ENCODE results near the gene ABHD12. TPM values are rescaled to one million over a fixed set of nuclear protein-coding genes. Genes with fewer than 3 reads are reported as not detected.

Gene ABHD12
- total RNA-seq, 2 experiments from 2014 or later, result 27.9 to 29.2 TPM

- no peak overlapping the region for H3K4me3 Mint-ChIP-seq
- peaks cover 26% of the 10 kb centered on the region for H3K36me3 Mint-ChIP-seq
- CTCF ChIA-PET, result interaction anchor here (1.5 kb wide), 1 partner anchor 37 kb away, joined by 3 read pairs; no protein-coding TSS in a partner anchor
- peaks cover 8% of the 10 kb centered on the region for H3K4me1 Mint-ChIP-seq
- DNase-seq, result peak; percentile 25
- H3K9me3 Mint-ChIP-seq (ENCODE audit: low read depth), result no peaks in the 10 kb centered on the region
- ATAC-seq, result no peak
- H3K27me3 Mint-ChIP-seq, result no peaks in the 10 kb centered on the region
- H3K27ac Mint-ChIP-seq, result no peak overlapping the region
Measured at GRCh38 chr20:25256226-25256859, 134.3 kb downstream of the ABHD12 start.

GRCh38 chr20:25254986-25255680, 135.5 kb downstream of the ABHD12 start:
- peak; percentile 31 for DNase-seq
- CTCF ChIA-PET, result interaction anchor here (1.5 kb wide), 1 partner anchor 38 kb away, joined by 3 read pairs; no protein-coding TSS in a partner anchor
- H3K9me3 Mint-ChIP-seq (ENCODE audit: low read depth), result no peaks in the 10 kb centered on the region
- no peak overlapping the region for H3K4me3 Mint-ChIP-seq
- no peaks in the 10 kb centered on the region for H3K27me3 Mint-ChIP-seq
- H3K27ac Mint-ChIP-seq, result no peak overlapping the region
- H3K36me3 Mint-ChIP-seq, result peaks cover 16% of the 10 kb centered on the region
- peaks cover 15% of the 10 kb centered on the region for H3K4me1 Mint-ChIP-seq
- ATAC-seq, result no peak

DNA sequence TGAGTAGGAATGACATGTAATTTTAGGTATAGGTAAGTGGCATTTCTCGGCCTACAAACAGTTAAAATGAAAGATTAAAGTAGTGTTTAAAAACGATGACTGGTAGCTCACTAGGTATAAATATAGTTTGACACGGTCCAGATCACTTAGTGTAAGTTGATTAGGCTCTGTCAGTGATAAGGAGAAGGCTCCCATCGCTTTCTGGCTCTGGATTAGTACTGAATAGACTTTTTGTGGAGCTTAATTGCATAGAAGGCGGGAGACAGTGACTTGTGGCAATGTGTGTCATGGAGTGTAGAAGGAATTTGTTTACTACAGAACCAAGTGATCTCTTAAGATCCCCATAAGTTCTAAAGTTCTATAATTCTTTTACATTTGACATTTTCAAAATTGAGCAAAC, 136.1 kb downstream of the ABHD12 start:
- CTCF ChIA-PET, result interaction anchor here (1.5 kb wide), 1 partner anchor 39 kb away, joined by 3 read pairs; no protein-coding TSS in a partner anchor
- no peaks in the 10 kb centered on the region for H3K27me3 Mint-ChIP-seq

DNA sequence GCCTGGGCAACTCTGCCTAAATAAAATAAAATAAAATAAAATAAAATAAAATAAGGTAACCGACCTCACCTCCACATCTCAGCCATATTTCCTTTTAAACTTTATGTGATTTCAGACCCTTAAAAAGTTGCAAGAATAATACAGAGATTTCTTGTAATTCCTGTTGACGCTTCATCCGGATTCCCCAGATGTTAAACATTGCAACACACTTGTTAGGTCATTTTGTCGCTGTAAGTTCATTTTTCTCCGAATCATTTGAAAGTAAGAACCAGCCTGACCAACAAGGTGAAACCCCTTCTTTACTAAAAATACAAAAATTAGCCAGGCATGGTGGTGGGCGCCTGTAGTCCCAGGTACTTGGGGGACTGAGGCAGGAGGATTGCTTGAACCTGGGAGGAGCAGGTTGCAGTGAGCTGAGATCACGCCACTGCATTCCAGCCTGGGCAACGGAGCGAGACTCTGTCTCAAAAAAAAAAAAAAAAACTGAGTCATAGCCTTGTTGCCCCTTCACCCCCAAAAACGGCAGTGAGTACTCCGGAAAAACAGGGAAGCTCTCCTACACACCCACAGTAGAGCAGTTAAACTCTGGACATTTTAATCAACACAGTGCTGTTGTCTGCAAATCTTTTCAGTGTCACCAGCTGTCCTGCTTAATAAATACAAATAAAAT, 136.9 kb downstream of the ABHD12 start:
- Mint-ChIP-seq H3K4me3 (no peak overlapping the region), H3K27me3 (no peaks in the 10 kb centered on the region), H3K9me3 (ENCODE audit: low read depth) (no peaks in the 10 kb centered on the region), H3K36me3 (peaks cover 2% of the 10 kb centered on the region), H3K4me1 (peaks cover 25% of the 10 kb centered on the region), H3K27ac (no peak overlapping the region)
- CTCF ChIA-PET, result no interaction called here
- DNase-seq (no peak), ATAC-seq (no peak)

More for the DNA sequence above, 136.1 kb downstream of the ABHD12 start:
- no peak overlapping the region for H3K4me3 Mint-ChIP-seq
- DNase-seq (no peak), ATAC-seq (no peak)
- H3K27ac Mint-ChIP-seq, result no peak overlapping the region
- no peaks in the 10 kb centered on the region for H3K9me3 Mint-ChIP-seq (ENCODE audit: low read depth)
- peaks cover 10% of the 10 kb centered on the region for H3K36me3 Mint-ChIP-seq
- peaks cover 18% of the 10 kb centered on the region for H3K4me1 Mint-ChIP-seq

GRCh38 chr20:25252686-25253421, 137.8 kb downstream of the ABHD12 start:
- no peaks in the 10 kb centered on the region for H3K27me3 Mint-ChIP-seq
- no peak overlapping the region for H3K4me3 Mint-ChIP-seq
- no peaks in the 10 kb centered on the region for H3K9me3 Mint-ChIP-seq (ENCODE audit: low read depth)
- H3K27ac Mint-ChIP-seq, result no peak overlapping the region
- CTCF ChIA-PET, result no interaction called here
- H3K36me3 Mint-ChIP-seq, result no peaks in the 10 kb centered on the region
- peaks cover 26% of the 10 kb centered on the region for H3K4me1 Mint-ChIP-seq
- no peak for ATAC-seq
- DNase-seq, result no peak

DNA sequence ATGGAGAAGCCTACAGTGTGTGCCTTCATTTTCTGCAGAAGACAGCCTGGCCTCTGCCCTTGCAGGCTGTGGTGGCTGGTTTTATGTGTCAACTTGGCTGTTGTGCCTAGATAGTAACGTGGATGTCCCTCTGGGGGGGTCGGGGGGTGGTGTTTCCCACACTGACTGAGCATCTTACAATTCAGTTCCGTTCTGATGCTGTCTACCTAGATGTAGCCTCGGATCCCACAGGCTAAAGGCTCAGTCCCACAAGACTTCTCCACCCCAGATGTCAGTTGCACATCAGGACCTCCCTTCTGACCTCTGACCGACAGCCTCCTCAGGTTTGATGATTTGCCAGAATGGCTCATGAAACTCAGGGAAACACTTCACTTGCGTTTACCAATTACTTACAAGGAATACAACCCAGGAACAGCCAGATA, 138.4 kb downstream of the ABHD12 start:
- DNase-seq (no peak), ATAC-seq (no peak)
- CTCF ChIA-PET, result interaction anchor here (1.1 kb wide), 1 partner anchor 32 kb away, joined by 3 read pairs; no protein-coding TSS in a partner anchor
- no peaks in the 10 kb centered on the region for H3K27me3 Mint-ChIP-seq
- H3K27ac Mint-ChIP-seq, result no peak overlapping the region
- H3K4me3 Mint-ChIP-seq, result no peak overlapping the region
- peaks cover 27% of the 10 kb centered on the region for H3K4me1 Mint-ChIP-seq
- H3K9me3 Mint-ChIP-seq (ENCODE audit: low read depth), result no peaks in the 10 kb centered on the region
- H3K36me3 Mint-ChIP-seq, result no peaks in the 10 kb centered on the region

- H3K4me1 Mint-ChIP-seq, result peaks cover 34% of the 10 kb centered on the region
- DNase-seq (no peak), ATAC-seq (no peak)
- no peak overlapping the region for H3K4me3 Mint-ChIP-seq
- no peak overlapping the region for H3K27ac Mint-ChIP-seq
- CTCF ChIA-PET, result interaction anchor here (1.1 kb wide), 1 partner anchor 31 kb away, joined by 3 read pairs; no protein-coding TSS in a partner anchor
- H3K36me3 Mint-ChIP-seq, result no peaks in the 10 kb centered on the region
- no peaks in the 10 kb centered on the region for H3K9me3 Mint-ChIP-seq (ENCODE audit: low read depth)
- peaks cover 6% of the 10 kb centered on the region for H3K27me3 Mint-ChIP-seq
Measured at GRCh38 chr20:25251558-25251957, 139.1 kb downstream of the ABHD12 start.

GRCh38 chr20:25251019-25251418, 139.6 kb downstream of the ABHD12 start:
- ATAC-seq (no peak), DNase-seq (no peak)
- H3K4me1 Mint-ChIP-seq, result peaks cover 37% of the 10 kb centered on the region
- no peak overlapping the region for H3K27ac Mint-ChIP-seq
- H3K27me3 Mint-ChIP-seq, result peaks cover 7% of the 10 kb centered on the region
- no peak overlapping the region for H3K4me3 Mint-ChIP-seq
- CTCF ChIA-PET, result interaction anchor here (1.1 kb wide), 1 partner anchor 31 kb away, joined by 3 read pairs; no protein-coding TSS in a partner anchor
- no peaks in the 10 kb centered on the region for H3K9me3 Mint-ChIP-seq (ENCODE audit: low read depth)
- no peaks in the 10 kb centered on the region for H3K36me3 Mint-ChIP-seq

DNA sequence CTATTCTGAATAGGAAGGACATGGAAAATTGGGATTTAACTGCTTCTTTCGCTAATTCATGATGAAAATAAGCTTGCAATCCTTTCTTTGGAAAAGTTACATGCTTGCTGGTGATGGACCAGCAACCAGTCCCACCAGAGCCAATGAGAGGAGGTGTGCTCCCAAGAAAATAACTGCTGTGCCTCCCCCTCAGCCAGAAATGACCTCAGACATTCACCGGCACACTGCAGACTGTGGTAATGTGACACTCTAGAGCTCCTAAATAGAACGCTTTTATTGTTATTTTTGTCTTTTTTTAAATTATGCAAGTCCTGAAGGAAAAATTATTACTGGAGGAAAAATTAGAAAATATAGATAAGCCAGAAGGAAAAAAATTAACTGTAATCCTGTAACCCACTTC, 140.1 kb downstream of the ABHD12 start:
- no peak for ATAC-seq
- H3K9me3 Mint-ChIP-seq (ENCODE audit: low read depth), result no peaks in the 10 kb centered on the region
- H3K27ac Mint-ChIP-seq, result no peak overlapping the region
- CTCF ChIA-PET, result no interaction called here
- H3K36me3 Mint-ChIP-seq, result no peaks in the 10 kb centered on the region
- H3K27me3 Mint-ChIP-seq, result peaks cover 7% of the 10 kb centered on the region
- no peak overlapping the region for H3K4me3 Mint-ChIP-seq
- H3K4me1 Mint-ChIP-seq, result peaks cover 37% of the 10 kb centered on the region
- DNase-seq, result no peak

Other genes starting within 250 kb of the ABHD12 start
- 10 to 100 TPM; 37.6 to 42.0 TPM for gene ENTPD6, start 195.1 kb downstream of the ABHD12 start, total RNA-seq
- 10 to 100 TPM; 28.4 to 36.8 TPM for gene PYGB, start 142.8 kb downstream of the ABHD12 start, total RNA-seq
- gene GINS1, start 16.8 kb upstream of the ABHD12 start, total RNA-seq, result 10 to 100 TPM; 36.0 to 36.5 TPM
- 1 to 10 TPM; 2.1 to 2.3 TPM for gene NINL, start 194.7 kb upstream of the ABHD12 start, total RNA-seq
- gene NANP, start 233.2 kb upstream of the ABHD12 start, total RNA-seq, result 1 to 10 TPM; 4.7 to 5.9 TPM